Measurements from ENCODE around the gene ZNF217. TPM values are rescaled to one million over a fixed set of nuclear protein-coding genes. Genes with fewer than 3 reads are reported as not detected.
"Not testable (repeated sequence)": the region's sequence is repeated elsewhere in the genome, so short reads cannot be mapped to it uniquely, and the experiment has no call there.

Gene ZNF217
- total RNA-seq, 6 experiments from 2014 or later = 11.3 to 27.1 (median 15.8) TPM

DNA sequence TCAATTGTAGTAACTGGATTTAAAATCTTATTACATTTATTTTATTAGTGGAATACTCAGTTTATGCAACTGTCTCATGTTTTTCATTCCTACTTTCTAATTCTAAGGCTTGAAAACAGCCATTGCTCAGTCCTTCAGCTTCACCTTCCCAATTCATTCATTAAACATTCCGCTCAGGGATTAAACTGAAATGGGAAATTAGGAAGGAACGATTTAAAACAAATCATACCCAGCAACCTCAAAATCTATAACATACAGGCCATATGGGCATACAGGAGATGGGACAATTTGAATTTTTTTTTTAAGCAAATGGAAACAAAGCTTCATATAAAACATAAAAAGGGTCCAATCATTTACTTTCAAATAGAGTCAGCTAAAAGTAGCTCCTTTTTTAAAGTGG is 3.5 kb downstream of the ZNF217 start:
- H3K27me3 ChIP-seq; H3K4me3 ChIP-seq; intact Hi-C loops (cut with DNase I); H3K36me3 ChIP-seq; ATAC-seq; H3K9me3 ChIP-seq; DNase-seq: not testable (repeated sequence)
- Histone ChIP-seq H3K27ac (peak overlapping the region; percentile 19 to 99 (median 59)), H3K4me1 (peaks cover 0 to 49% (median 3%) of the 10 kb centered on the region in 4 donors)
- 55% methylated on average over 2 of the region's 2 CpGs for WGBS (ENCODE audit: insufficient coverage, low coverage, low lambda C conversion rate, missing lambda C conversion rate)

DNA sequence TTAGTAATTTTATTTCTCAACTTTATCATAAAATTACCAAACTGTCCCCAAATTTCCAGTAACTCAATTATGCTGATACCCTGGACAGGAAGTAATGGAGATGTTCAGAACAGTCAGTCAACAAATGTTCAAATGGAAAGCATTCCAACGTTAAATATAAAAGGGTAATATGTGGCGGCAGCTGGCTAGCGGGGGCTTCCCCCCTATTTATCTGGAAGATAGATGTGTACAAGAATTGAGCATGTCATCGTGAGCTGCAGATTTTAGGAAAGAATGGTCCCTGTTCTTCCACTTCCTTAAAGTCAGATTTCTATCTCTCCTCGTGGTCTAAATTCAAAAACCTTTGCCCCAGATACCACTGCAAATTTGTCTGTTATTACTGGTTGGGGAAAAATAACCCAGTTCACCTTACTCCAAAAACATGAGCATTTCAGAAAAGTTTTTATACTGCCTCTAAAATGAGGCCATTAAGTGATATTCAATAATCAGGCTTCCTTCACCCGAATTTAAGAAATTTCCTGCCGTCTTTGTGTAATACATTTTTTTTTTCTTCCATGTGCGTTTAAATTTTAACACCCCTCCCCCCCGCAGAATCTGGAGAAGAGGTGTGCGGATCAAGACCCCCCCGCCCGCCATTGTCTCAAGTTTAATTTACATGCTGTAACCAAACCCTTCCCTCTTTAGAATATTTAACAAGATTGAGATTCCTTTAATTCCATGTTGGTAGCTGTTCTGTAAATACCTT is 4.1 kb downstream of the ZNF217 start:
- WGBS (ENCODE audit: insufficient coverage, low coverage, low lambda C conversion rate, missing lambda C conversion rate) = 31% methylated on average over 11 of the region's 12 CpGs

GRCh38 chr20:53587157-53587703 is 6.4 kb downstream of the ZNF217 start:
- H3K36me3 ChIP-seq; H3K27me3 ChIP-seq; DNase-seq; H3K9me3 ChIP-seq; intact Hi-C loops (cut with DNase I); ATAC-seq; H3K27ac ChIP-seq; H3K4me3 ChIP-seq: not testable (repeated sequence)
- H3K4me1 ChIP-seq = peaks cover 0 to 77% (median 5%) of the 10 kb centered on the region in 4 donors
- 94% methylated on average over 1 of the region's 1 CpG for WGBS (ENCODE audit: insufficient coverage, low coverage, low lambda C conversion rate, missing lambda C conversion rate)

More for the DNA sequence above, 4.1 kb downstream of the ZNF217 start:
- peaks cover 0 to 54% (median 3%) of the 10 kb centered on the region in 4 donors for H3K4me1 ChIP-seq
- ATAC-seq; H3K9me3 ChIP-seq; intact Hi-C loops (cut with DNase I); DNase-seq; H3K4me3 ChIP-seq; H3K36me3 ChIP-seq; H3K27me3 ChIP-seq: not testable (repeated sequence)
- peak overlapping the region; percentile 19 to 59 (median 55) for H3K27ac ChIP-seq

GRCh38 chr20:53586640-53587039 is 7.0 kb downstream of the ZNF217 start:
- ATAC-seq = no peak
- intact Hi-C loops (cut with DNase I) = no loop called here
- Histone ChIP-seq H3K9me3 (no peaks in the 10 kb centered on the region), H3K27ac (peak overlapping the region in 1 of 3 donors; percentile 12), H3K36me3 (peaks cover 0 to 12% (median 5%) of the 10 kb centered on the region in 4 donors), H3K4me3 (no peak overlapping the region), H3K27me3 (no peaks in the 10 kb centered on the region), H3K4me1 (peaks cover 0 to 77% (median 5%) of the 10 kb centered on the region in 4 donors)
- WGBS (ENCODE audit: insufficient coverage, low coverage, low lambda C conversion rate, missing lambda C conversion rate) = 46% methylated on average over 6 of the region's 6 CpGs
- DNase-seq = no peak
- TF ChIP-seq POLR2A (IDR thresholded peaks at IDR 0.05) = no peak
- TF ChIP-seq, protein P1, sequence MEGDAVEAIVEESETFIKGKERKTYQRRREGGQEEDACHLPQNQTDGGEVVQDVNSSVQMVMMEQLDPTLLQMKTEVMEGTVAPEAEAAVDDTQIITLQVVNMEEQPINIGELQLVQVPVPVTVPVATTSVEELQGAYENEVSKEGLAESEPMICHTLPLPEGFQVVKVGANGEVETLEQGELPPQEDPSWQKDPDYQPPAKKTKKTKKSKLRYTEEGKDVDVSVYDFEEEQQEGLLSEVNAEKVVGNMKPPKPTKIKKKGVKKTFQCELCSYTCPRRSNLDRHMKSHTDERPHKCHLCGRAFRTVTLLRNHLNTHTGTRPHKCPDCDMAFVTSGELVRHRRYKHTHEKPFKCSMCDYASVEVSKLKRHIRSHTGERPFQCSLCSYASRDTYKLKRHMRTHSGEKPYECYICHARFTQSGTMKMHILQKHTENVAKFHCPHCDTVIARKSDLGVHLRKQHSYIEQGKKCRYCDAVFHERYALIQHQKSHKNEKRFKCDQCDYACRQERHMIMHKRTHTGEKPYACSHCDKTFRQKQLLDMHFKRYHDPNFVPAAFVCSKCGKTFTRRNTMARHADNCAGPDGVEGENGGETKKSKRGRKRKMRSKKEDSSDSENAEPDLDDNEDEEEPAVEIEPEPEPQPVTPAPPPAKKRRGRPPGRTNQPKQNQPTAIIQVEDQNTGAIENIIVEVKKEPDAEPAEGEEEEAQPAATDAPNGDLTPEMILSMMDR (IDR thresholded peaks at IDR 0.05) = no peak

- Histone ChIP-seq H3K4me1 (peaks cover 0 to 81% (median 6%) of the 10 kb centered on the region in 4 donors), H3K36me3 (peaks cover 0 to 18% (median 9%) of the 10 kb centered on the region in 4 donors)
- 79% methylated on average over 5 of the region's 5 CpGs for WGBS (ENCODE audit: insufficient coverage, low coverage, low lambda C conversion rate, missing lambda C conversion rate)
- H3K27me3 ChIP-seq; intact Hi-C loops (cut with DNase I); H3K4me3 ChIP-seq; H3K9me3 ChIP-seq; DNase-seq; H3K27ac ChIP-seq; ATAC-seq: not testable (repeated sequence)
Measured at GRCh38 chr20:53585910-53586309, 7.7 kb downstream of the ZNF217 start.

DNA sequence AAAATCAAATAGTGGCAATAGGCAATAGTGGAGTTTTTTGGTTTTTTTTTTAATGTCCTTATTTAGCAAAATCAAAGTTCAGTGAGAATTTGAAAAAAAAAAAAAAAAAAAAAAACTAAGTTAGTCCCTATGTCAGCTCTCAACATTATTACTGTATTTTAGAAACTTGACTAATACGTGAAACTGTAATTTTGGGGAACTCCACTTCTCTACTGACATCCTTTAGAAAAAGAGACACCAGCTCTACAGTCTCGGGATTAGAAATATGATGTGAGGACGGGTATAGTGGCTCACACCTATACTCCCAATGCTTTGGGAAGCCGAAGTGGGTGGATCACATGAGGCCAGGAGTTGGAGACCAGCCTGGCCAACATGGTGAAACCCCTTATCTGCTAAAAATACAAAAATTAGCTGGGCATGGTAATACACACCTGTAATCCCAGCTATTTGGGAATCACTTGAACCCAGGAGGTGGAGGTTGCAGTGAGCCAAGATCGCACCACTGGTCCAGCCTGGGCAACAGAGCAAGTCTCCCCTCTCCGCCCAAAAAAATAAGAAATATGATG is 8.6 kb downstream of the ZNF217 start:
- DNase-seq; ATAC-seq; H3K9me3 ChIP-seq; H3K27me3 ChIP-seq; H3K4me3 ChIP-seq; H3K27ac ChIP-seq; intact Hi-C loops (cut with DNase I): not testable (repeated sequence)
- Histone ChIP-seq H3K36me3 (peaks cover 0 to 25% (median 9%) of the 10 kb centered on the region in 4 donors), H3K4me1 (peaks cover 0 to 85% (median 10%) of the 10 kb centered on the region in 4 donors)
- 76% methylated on average over 6 of the region's 6 CpGs for WGBS (ENCODE audit: insufficient coverage, low coverage, low lambda C conversion rate, missing lambda C conversion rate)

DNA sequence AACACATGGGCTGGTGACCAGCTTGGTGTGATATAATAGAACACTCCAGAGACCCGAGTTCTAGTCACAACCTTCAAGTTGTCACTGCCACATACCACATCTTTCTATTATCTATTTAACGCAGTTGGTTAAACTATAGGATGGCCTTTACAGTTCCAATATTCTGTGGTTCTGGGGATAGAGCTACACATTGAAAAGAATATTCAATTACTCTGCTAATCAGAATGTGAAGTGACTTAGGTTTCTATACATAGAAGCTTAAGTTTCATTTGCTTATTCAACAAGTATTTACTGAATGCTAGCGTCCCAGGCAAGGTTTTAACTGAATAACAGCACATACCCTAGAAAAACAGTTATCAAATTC is 9.1 kb downstream of the ZNF217 start:
- H3K4me3 ChIP-seq; H3K9me3 ChIP-seq; DNase-seq; ATAC-seq; intact Hi-C loops (cut with DNase I); H3K27ac ChIP-seq; H3K27me3 ChIP-seq: not testable (repeated sequence)
- peaks cover 0 to 86% (median 13%) of the 10 kb centered on the region in 4 donors for H3K4me1 ChIP-seq
- H3K36me3 ChIP-seq = peaks cover 0 to 25% (median 9%) of the 10 kb centered on the region in 4 donors
- 36% methylated on average over 3 of the region's 3 CpGs for WGBS (ENCODE audit: insufficient coverage, low coverage, low lambda C conversion rate, missing lambda C conversion rate)

- H3K27me3 ChIP-seq; ATAC-seq; DNase-seq; H3K9me3 ChIP-seq; H3K4me3 ChIP-seq; intact Hi-C loops (cut with DNase I): not testable (repeated sequence)
- 28% methylated on average over 3 of the region's 3 CpGs for WGBS (ENCODE audit: insufficient coverage, low coverage, low lambda C conversion rate, missing lambda C conversion rate)
- peaks cover 0 to 25% (median 9%) of the 10 kb centered on the region in 4 donors for H3K36me3 ChIP-seq
- peak overlapping the region in 1 of 3 donors; percentile 42 for H3K27ac ChIP-seq
- H3K4me1 ChIP-seq = peaks cover 0 to 88% (median 15%) of the 10 kb centered on the region in 4 donors
Measured at GRCh38 chr20:53583660-53584549, 9.7 kb downstream of the ZNF217 start.

Data from right lobe of liver (tissue), 6 donors.